Neuronal stem cell (in vitro differentiated cells): ENCODE results near the gene FSHR.
A peak's percentile ranks its signal among the peaks of the same experiment; 100 is the strongest.

ENCODE experiments used
- DNase-seq: peaks from one replicate; pipeline ENCODE4 v3.0.0-alpha.2; 2013; ENCODE audit warnings: low spot score
- H2AFZ ChIP-seq: one replicate; pipeline ENCODE4 v1.6.1; 2013; ENCODE audit warnings: mild to moderate bottlenecking, low read length, inconsistent platforms
- H2AK5ac ChIP-seq: 2 replicates; pipeline ENCODE4 v1.6.1; 2013; ENCODE audit warnings: low read depth, mild to moderate bottlenecking, inconsistent platforms, low read length, moderate library complexity, mixed read lengths
- H2BK120ac ChIP-seq: 2 replicates; pipeline ENCODE4 v1.6.1; 2013; ENCODE audit warnings: low read depth, mild to moderate bottlenecking, inconsistent platforms, low read length, moderate library complexity, mixed read lengths
- H2BK12ac ChIP-seq: one replicate; pipeline ENCODE4 v1.6.1; 2013; ENCODE audit warnings: low read length, inconsistent platforms
- H2BK15ac ChIP-seq: 2 replicates; pipeline ENCODE4 v1.6.1; 2013; ENCODE audit warnings: mild to moderate bottlenecking, low read length, inconsistent platforms, mixed read lengths
- H2BK5ac ChIP-seq: one replicate; pipeline ENCODE4 v1.6.1; 2013; ENCODE audit warnings: inconsistent platforms, mild to moderate bottlenecking, low read length, moderate library complexity
- H3K14ac ChIP-seq: one replicate; pipeline ENCODE4 v1.6.1; 2013; ENCODE audit warnings: low read length, inconsistent platforms
- H3K18ac ChIP-seq: 2 replicates; pipeline ENCODE4 v1.6.1; 2013; ENCODE audit warnings: low read length, inconsistent platforms
- H3K23ac ChIP-seq: 2 replicates; pipeline ENCODE4 v1.6.1; 2013; ENCODE audit warnings: low read depth, mild to moderate bottlenecking, mixed read lengths, low read length, inconsistent platforms; ENCODE audit not compliant: poor library complexity
- H3K27ac ChIP-seq: replicated peaks from 3 replicates; pipeline ENCODE4 v1.5.1; 2013; ENCODE audit warnings: low read length, inconsistent platforms
- H3K27me3 ChIP-seq, 3 experiments: 2 replicates each; pipeline ENCODE4 v1.6.1; 2013; ENCODE audit warnings: low read length in 3 of 3, mild to moderate bottlenecking in 2 of 3, inconsistent platforms in 1 of 3, low read depth in 1 of 3, mixed read lengths in 1 of 3, moderate library complexity in 1 of 3; ENCODE audit not compliant: control insufficient read depth in 3 of 3, insufficient read depth in 3 of 3
- H3K36me3 ChIP-seq, 2 donors: replicated peaks in 1 of 2; 2 replicates each; pipeline ENCODE4 v1.6.1; 2013; ENCODE audit warnings: low read length in 2 of 2; ENCODE audit not compliant: control insufficient read depth in 2 of 2, insufficient read depth in 2 of 2
- H3K4ac ChIP-seq: 2 replicates; pipeline ENCODE4 v1.6.1; 2013; ENCODE audit warnings: inconsistent platforms, mild to moderate bottlenecking, low read length, moderate library complexity
- H3K4me1 ChIP-seq, 2 donors: 1 replicate in 1 of 2; 2 replicates in 1 of 2; pipeline ENCODE4 v1.6.1; 2013; ENCODE audit warnings: low read length in 2 of 2, low read depth in 1 of 2; ENCODE audit not compliant: control insufficient read depth in 2 of 2, insufficient read depth in 1 of 2
- H3K4me2 ChIP-seq: one replicate; pipeline ENCODE4 v1.6.1; 2013; ENCODE audit warnings: mild to moderate bottlenecking, low read length, inconsistent platforms; ENCODE audit not compliant: insufficient read depth, poor library complexity, severe bottlenecking
- H3K4me3 ChIP-seq, 2 donors: 2 replicates each; pipeline ENCODE4 v1.5.1; 2013; ENCODE audit warnings: low read length in 2 of 2, mild to moderate bottlenecking in 2 of 2, inconsistent platforms in 1 of 2, moderate library complexity in 1 of 2
- H3K79me1 ChIP-seq: one replicate; pipeline ENCODE4 v1.6.1; 2013; ENCODE audit warnings: low read depth, mild to moderate bottlenecking, inconsistent platforms, low read length, moderate library complexity
- H3K9ac ChIP-seq: one replicate; pipeline ENCODE4 v1.6.1; 2013; ENCODE audit warnings: mild to moderate bottlenecking, low read depth, low read length, inconsistent platforms; ENCODE audit not compliant: poor library complexity
- H3K9me3 ChIP-seq, 2 donors: replicated peaks in 1 of 2; 2 replicates each; pipeline versions ENCODE3 to v1.6.1; 2013; ENCODE audit warnings: low read length in 2 of 2, mild to moderate bottlenecking in 2 of 2, inconsistent platforms in 1 of 2, low read depth in 1 of 2, mixed read lengths in 1 of 2, moderate library complexity in 1 of 2; ENCODE audit not compliant: control insufficient read depth in 2 of 2, insufficient read depth in 1 of 2
- H4K8ac ChIP-seq: one replicate; pipeline ENCODE4 v1.6.1; 2013; ENCODE audit warnings: low read depth, mild to moderate bottlenecking, inconsistent platforms, low read length, moderate library complexity
- H4K91ac ChIP-seq: one replicate; pipeline ENCODE4 v1.6.1; 2013; ENCODE audit warnings: low read length, low read depth, mild to moderate bottlenecking, inconsistent platforms; ENCODE audit not compliant: poor library complexity
- WGBS, 2 donors: extraction: QIAGEN DNeasy Blood & Tissue Kit; methylation state at CpG; one replicate each; pipeline ENCODE4 v1.1.7; 2013; ENCODE audit warnings: missing lambda C conversion rate in 2 of 2, mixed read lengths in 1 of 2; ENCODE audit not compliant: insufficient read length in 2 of 2, insufficient replicate concordance in 1 of 2; ENCODE audit errors: extremely low coverage in 2 of 2; 5-methylcytosine and 5-hydroxymethylcytosine counted together

FSHR gene

DNA sequence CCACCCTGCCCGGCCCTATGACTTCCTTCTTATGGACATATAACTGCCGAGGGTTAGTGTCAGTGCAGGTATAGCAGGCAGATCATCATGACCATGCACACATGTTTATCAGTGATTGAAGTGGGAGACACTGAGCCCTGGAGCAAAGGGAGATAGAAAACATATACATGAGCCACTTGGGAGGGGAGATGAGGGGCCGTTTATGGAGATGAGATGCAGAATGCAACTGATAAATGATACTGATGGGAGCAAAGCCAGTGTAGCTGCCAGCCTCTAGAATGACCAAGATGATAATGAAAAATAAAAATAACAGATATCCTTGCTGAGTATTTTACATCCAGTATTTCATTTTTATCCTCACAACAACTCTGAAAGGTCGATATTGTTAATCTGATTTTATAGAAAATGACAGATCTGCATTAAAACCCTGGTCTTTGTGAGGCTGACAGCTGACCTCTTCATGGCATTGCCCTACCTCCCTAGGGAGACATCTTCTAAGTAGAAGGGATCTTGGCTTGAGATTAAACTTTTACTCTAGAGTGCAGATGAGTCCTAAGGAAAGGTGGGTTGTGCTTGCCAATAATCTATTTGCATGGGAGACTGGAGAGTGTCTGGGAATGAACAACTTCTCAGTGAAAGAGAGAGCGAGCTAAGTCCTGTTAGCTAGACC lies 220.4 kb downstream of the FSHR start:
- Histone ChIP-seq H2BK12ac (no peak overlapping the region), H3K18ac (no peak overlapping the region), H3K4me3 (no peak overlapping the region), H4K8ac (no peak overlapping the region), H2AFZ (no peak overlapping the region), H3K79me1 (no peaks in the 10 kb centered on the region), H2BK5ac (no peak overlapping the region), H3K27ac (no peak overlapping the region), H3K4ac (no peak overlapping the region), H2BK120ac (no peak overlapping the region), H3K23ac (no peak overlapping the region), H3K9ac (no peak overlapping the region), H3K36me3 (no peaks in the 10 kb centered on the region), H4K91ac (no peak overlapping the region), H2BK15ac (no peak overlapping the region), H2AK5ac (no peak overlapping the region), H3K4me2 (no peak overlapping the region), H3K27me3 (no peaks in the 10 kb centered on the region), H3K9me3 (no peaks in the 10 kb centered on the region), H3K4me1 (peaks cover 0 to 7% of the 10 kb centered on the region in 2 donors), H3K14ac (no peak overlapping the region)
- no CpG with 5 or more reads among the region's 5 CpGs for WGBS, 2 donors
- no peak for DNase-seq

- no peak overlapping the region for H3K14ac ChIP-seq
- WGBS, 2 donors = no CpG with 5 or more reads among the region's 4 CpGs
- H3K36me3 ChIP-seq = no peaks in the 10 kb centered on the region
- H4K8ac ChIP-seq = no peak overlapping the region
- no peaks in the 10 kb centered on the region for H3K9me3 ChIP-seq
- H2BK15ac ChIP-seq = no peak overlapping the region
- H2AFZ ChIP-seq = no peak overlapping the region
- H3K9ac ChIP-seq = no peak overlapping the region
- DNase-seq = no peak
- H3K4me1 ChIP-seq = peaks cover 0 to 7% of the 10 kb centered on the region in 2 donors
- H3K27me3 ChIP-seq = no peaks in the 10 kb centered on the region
- H2BK5ac ChIP-seq = no peak overlapping the region
- no peak overlapping the region for H3K4ac ChIP-seq
- no peak overlapping the region for H2AK5ac ChIP-seq
- H3K23ac ChIP-seq = no peak overlapping the region
- H2BK12ac ChIP-seq = no peak overlapping the region
- no peak overlapping the region for H3K18ac ChIP-seq
- no peaks in the 10 kb centered on the region for H3K79me1 ChIP-seq
- no peak overlapping the region for H4K91ac ChIP-seq
- H3K27ac ChIP-seq = no peak overlapping the region
- H3K4me3 ChIP-seq = peak overlapping the region in 1 of 2 donors; percentile 33
- H2BK120ac ChIP-seq = no peak overlapping the region
- H3K4me2 ChIP-seq = no peak overlapping the region
Observed at GRCh38 chr2:48932667-48933066, 221.6 kb downstream of the FSHR start.

GRCh38 chr2:48929571-48930301 lies 224.6 kb downstream of the FSHR start:
- no peak overlapping the region for H3K4me2 ChIP-seq
- WGBS, 2 donors = no CpG with 5 or more reads among the region's 6 CpGs
- no peak overlapping the region for H2BK12ac ChIP-seq
- H2BK120ac ChIP-seq = no peak overlapping the region
- H3K23ac ChIP-seq = no peak overlapping the region
- H3K27ac ChIP-seq = no peak overlapping the region
- no peak for DNase-seq
- no peak overlapping the region for H3K4ac ChIP-seq
- H3K4me3 ChIP-seq = no peak overlapping the region
- no peaks in the 10 kb centered on the region for H3K79me1 ChIP-seq
- H3K4me1 ChIP-seq = peaks cover 0 to 7% of the 10 kb centered on the region in 2 donors
- H2BK5ac ChIP-seq = no peak overlapping the region
- no peak overlapping the region for H4K8ac ChIP-seq
- H3K27me3 ChIP-seq = no peaks in the 10 kb centered on the region
- H2AFZ ChIP-seq = no peak overlapping the region
- no peak overlapping the region for H4K91ac ChIP-seq
- H3K36me3 ChIP-seq = no peaks in the 10 kb centered on the region
- H2BK15ac ChIP-seq = no peak overlapping the region
- no peak overlapping the region for H2AK5ac ChIP-seq
- no peaks in the 10 kb centered on the region for H3K9me3 ChIP-seq
- H3K18ac ChIP-seq = no peak overlapping the region
- H3K14ac ChIP-seq = no peak overlapping the region
- no peak overlapping the region for H3K9ac ChIP-seq

DNA sequence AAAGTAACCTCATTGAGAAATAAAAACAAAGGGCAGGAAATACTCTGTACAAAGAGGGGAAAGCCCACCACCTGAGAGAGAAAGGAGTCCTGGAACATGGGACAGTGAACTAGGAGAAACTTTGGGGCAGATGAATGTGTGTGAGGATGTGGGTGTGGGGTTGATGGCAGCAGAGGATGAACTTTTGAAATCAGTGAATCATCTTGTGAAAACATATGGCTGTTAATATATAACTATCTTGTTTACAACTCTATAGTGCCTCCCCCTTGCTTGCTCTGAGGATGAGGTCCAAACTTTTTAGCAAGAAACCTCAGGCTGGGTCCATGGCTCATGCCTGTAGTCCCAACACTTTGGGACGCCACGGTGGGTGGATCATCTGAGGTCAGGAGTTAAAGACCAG lies 227.0 kb downstream of the FSHR start:
- H3K27me3 ChIP-seq = no peaks in the 10 kb centered on the region
- no peak overlapping the region for H2BK120ac ChIP-seq
- H2AK5ac ChIP-seq = no peak overlapping the region
- no peaks in the 10 kb centered on the region for H3K9me3 ChIP-seq
- no peak overlapping the region for H2BK15ac ChIP-seq
- H3K4me2 ChIP-seq = no peak overlapping the region
- no peak overlapping the region for H2BK12ac ChIP-seq
- H3K27ac ChIP-seq = no peak overlapping the region
- peaks cover 0 to 3% of the 10 kb centered on the region in 2 donors for H3K4me1 ChIP-seq
- no peak overlapping the region for H3K9ac ChIP-seq
- no peak overlapping the region for H4K8ac ChIP-seq
- no CpG with 5 or more reads among the region's 2 CpGs for WGBS, 2 donors
- H3K18ac ChIP-seq = no peak overlapping the region
- H4K91ac ChIP-seq = no peak overlapping the region
- no peak for DNase-seq
- no peaks in the 10 kb centered on the region for H3K79me1 ChIP-seq
- H2AFZ ChIP-seq = no peak overlapping the region
- H3K4me3 ChIP-seq = no peak overlapping the region
- H3K4ac ChIP-seq = no peak overlapping the region
- H2BK5ac ChIP-seq = no peak overlapping the region
- H3K36me3 ChIP-seq = no peaks in the 10 kb centered on the region
- no peak overlapping the region for H3K14ac ChIP-seq
- no peak overlapping the region for H3K23ac ChIP-seq
